ENCODE results near the gene PAXX.
A peak's percentile ranks its signal among the peaks of the same experiment; 100 is the strongest.

Gene PAXX

GRCh38 chr9:136991993-136992818 lies at the start of gene PAXX:
Gene PAXX (plus strand): TSS chr9:136992422. CDS start chr9:136992444, 22 bp downstream.
- DNase-seq = peak; percentile 45 to 72

GRCh38 chr9:136942881-136943230 lies 49.4 kb upstream of the PAXX start:
- no peak for DNase-seq

GRCh38 chr9:136943291-136944211 lies 48.7 kb upstream of the PAXX start:
- no peak for DNase-seq

- DNase-seq = no peak
Measured at GRCh38 chr9:136944212-136944518, 48.1 kb upstream of the PAXX start.

- DNase-seq = peak; percentile 68 to 79
Measured at GRCh38 chr9:136944519-136945332, 47.5 kb upstream of the PAXX start, which contains the start of the genes C8G and FBXW5. Gene C8G (plus strand): TSS chr9:136945243. CDS start chr9:136945321, 78 bp downstream. Gene FBXW5 (minus strand): TSS chr9:136944738. CDS start chr9:136944083, 655 bp downstream.

- no peak for DNase-seq
Measured at GRCh38 chr9:136945333-136946227, 46.6 kb upstream of the PAXX start.

GRCh38 chr9:136946228-136947027 lies 45.8 kb upstream of the PAXX start:
- DNase-seq = no peak

GRCh38 chr9:136947028-136947891 lies 45.0 kb upstream of the PAXX start:
- DNase-seq = no peak

GRCh38 chr9:136947955-136948510 lies 44.2 kb upstream of the PAXX start:
- no peak for DNase-seq

- DNase-seq = no peak
Measured at GRCh38 chr9:136949239-136949816, 42.9 kb upstream of the PAXX start.

- peak; percentile 55 to 85 for DNase-seq
Measured at GRCh38 chr9:136949817-136950655, 42.2 kb upstream of the PAXX start.

- no peak for DNase-seq
Measured at GRCh38 chr9:136950656-136951276, 41.5 kb upstream of the PAXX start.

GRCh38 chr9:136951541-136952320 lies 40.5 kb upstream of the PAXX start, which contains the start of gene LCN12:
Gene LCN12 (plus strand): TSS chr9:136952273. CDS start chr9:136952328, 55 bp downstream.
- DNase-seq = no peak

- DNase-seq = no peak
Measured at GRCh38 chr9:136952321-136952850, 39.8 kb upstream of the PAXX start.

GRCh38 chr9:136952876-136953770 lies 39.1 kb upstream of the PAXX start:
- DNase-seq = no peak

Measured in NCI-H187 (cell line).